ENCODE data around the gene NRP1. TPM values are rescaled to one million over a fixed set of nuclear protein-coding genes. Genes with fewer than 3 reads are reported as not detected.

Gene NRP1
- total RNA-seq, 4 donors from 2014 or later: 8.2 to 24.6 (median 18.7) TPM

DNA sequence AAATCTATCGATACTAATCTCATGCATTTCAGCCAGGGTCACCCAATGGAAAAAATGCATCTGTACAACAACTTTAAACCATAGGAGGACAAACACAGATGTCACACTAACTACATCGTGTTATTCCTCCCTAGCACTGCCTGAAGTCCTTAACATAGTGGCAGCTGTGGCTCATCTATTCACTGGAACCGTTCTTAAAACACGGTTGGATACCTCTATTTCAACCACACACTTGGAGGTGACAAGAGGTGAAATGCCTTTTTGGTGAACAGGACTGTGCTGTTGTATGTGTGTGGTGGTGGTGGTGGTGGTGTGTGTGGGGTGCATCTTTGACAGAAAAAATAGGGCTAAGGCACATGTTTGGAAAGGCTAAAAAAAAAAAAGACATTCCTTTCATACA, 93.1 kb downstream of the NRP1 start:
- TF ChIP-seq POLR2A (IDR thresholded peaks at IDR 0.05) (no peak), CTCF (IDR thresholded peaks at IDR 0.05) (no peak)
- intact Hi-C loops (cut with DNase I; ENCODE audit: low total_unique reads): no loop called here
- no peak for DNase-seq (ENCODE audit: low spot score in 2 of 2)
- 62 to 72% methylated on average over 4 of the region's 4 CpGs for WGBS, 2 donors
- H3K4me3 ChIP-seq (ENCODE audit: low read depth, poor library complexity, severe bottlenecking): no peak overlapping the region

DNA sequence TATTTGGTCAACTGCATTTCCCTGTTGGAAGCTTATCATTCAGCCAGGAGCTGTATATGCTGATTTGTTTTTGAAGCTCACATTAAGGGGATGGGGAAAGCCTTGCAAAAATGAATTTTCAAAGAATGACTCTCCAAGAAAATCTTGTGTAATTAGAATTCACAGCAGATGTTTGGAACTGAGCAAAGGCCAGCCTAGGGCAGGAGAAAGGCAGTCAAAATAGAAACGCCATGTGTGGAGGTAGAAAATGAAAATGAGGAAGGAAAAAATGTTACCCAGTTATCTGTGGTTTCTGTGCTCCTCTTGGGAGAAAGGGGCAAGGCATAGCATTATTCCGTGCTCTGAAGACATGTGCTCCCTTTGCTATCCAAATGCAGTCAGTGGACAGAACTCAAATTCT, 93.5 kb downstream of the NRP1 start:
- TF ChIP-seq CTCF (IDR thresholded peaks at IDR 0.05) (no peak), POLR2A (IDR thresholded peaks at IDR 0.05) (no peak)
- H3K4me3 ChIP-seq (ENCODE audit: low read depth, poor library complexity, severe bottlenecking): no peak overlapping the region
- 43 to 64% methylated on average over 2 of the region's 2 CpGs for WGBS, 2 donors
- no peak for DNase-seq (ENCODE audit: low spot score in 2 of 2)
- intact Hi-C loops (cut with DNase I; ENCODE audit: low total_unique reads): no loop called here

GRCh38 chr10:33240258-33240657, 94.2 kb downstream of the NRP1 start:
- WGBS, 2 donors: 90 to 95% methylated on average over 2 of the region's 2 CpGs
- no peak overlapping the region for H3K4me3 ChIP-seq (ENCODE audit: low read depth, poor library complexity, severe bottlenecking)
- no peak for DNase-seq (ENCODE audit: low spot score in 2 of 2)
- intact Hi-C loops (cut with DNase I; ENCODE audit: low total_unique reads): no loop called here
- TF ChIP-seq CTCF (IDR thresholded peaks at IDR 0.05): no peak
- TF ChIP-seq POLR2A (IDR thresholded peaks at IDR 0.05): no peak

DNA sequence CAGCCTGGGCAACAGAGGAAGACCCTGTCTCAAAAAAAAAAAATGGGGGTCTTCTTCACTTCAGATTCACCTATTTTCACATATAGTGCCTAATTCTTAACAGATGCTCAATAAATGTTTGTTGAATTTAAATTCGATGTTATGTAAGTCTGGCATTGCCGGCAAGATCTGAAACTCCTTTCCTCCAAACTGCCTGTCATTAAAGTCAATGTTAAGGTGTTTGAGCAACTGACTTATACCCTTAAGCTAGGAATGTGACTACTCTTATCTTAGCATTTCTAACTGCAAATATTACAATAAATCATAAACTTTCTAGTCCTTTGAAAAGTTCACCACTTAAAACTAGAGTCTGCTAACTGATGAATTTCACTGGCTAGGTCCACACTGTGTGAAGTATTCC, 95.2 kb downstream of the NRP1 start:
- 77 to 83% methylated on average over 2 of the region's 2 CpGs for WGBS, 2 donors
- no peak for TF ChIP-seq CTCF (IDR thresholded peaks at IDR 0.05)
- TF ChIP-seq POLR2A (IDR thresholded peaks at IDR 0.05): no peak
- DNase-seq (ENCODE audit: low spot score in 2 of 2): no peak
- intact Hi-C loops (cut with DNase I; ENCODE audit: low total_unique reads): no loop called here
- H3K4me3 ChIP-seq (ENCODE audit: low read depth, poor library complexity, severe bottlenecking): no peak overlapping the region

GRCh38 chr10:33238643-33239042, 95.8 kb downstream of the NRP1 start:
- no peak overlapping the region for H3K4me3 ChIP-seq (ENCODE audit: low read depth, poor library complexity, severe bottlenecking)
- DNase-seq (ENCODE audit: low spot score in 2 of 2): no peak
- intact Hi-C loops (cut with DNase I; ENCODE audit: low total_unique reads): no loop called here
- TF ChIP-seq POLR2A (IDR thresholded peaks at IDR 0.05) (no peak), CTCF (IDR thresholded peaks at IDR 0.05) (no peak)
- 93 to 99% methylated on average over 3 of the region's 3 CpGs for WGBS, 2 donors

Measured in lower leg skin (tissue), 4 donors.